Measurements from ENCODE around the gene ZNF451. TPM values are rescaled to one million over a fixed set of nuclear protein-coding genes. Genes with fewer than 3 reads are reported as not detected.

The ZNF451 gene
- total and polyA plus RNA-seq, 2 experiments from 2014 or later, result 18.9 to 61.0 TPM

DNA sequence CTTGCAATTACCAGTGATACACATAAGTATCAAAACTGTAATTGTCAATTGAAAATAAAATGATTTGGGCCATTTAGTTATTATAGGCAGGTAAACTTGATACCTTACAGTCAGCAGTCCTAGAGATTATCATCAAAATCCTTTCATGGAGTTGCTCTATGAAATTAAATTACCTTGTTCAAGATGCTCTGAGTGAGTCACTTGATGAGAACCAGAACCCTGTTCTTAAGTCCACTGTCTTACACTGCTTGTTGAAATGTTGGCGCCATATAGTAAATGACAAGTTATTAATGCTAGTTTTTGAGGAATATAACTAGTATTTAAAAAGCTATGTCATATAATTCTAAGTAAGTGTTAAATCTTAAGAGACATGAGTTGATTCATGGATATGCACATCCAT, 45.0 kb downstream of the ZNF451 start:
- DNase-seq (ENCODE audit: low read depth in 1 of 2, low spot score in 1 of 2), result no peak
- Histone ChIP-seq H3K4me1 (ENCODE audit: low read depth) (peaks cover 10% of the 10 kb centered on the region), H3K27ac (no peak overlapping the region), H3K27me3 (no peaks in the 10 kb centered on the region), H3K36me3 (peaks cover 13% of the 10 kb centered on the region), H3K4me3 (no peak overlapping the region), H3K9me3 (ENCODE audit: low read depth) (no peaks in the 10 kb centered on the region)
- TF ChIP-seq, protein P1, sequence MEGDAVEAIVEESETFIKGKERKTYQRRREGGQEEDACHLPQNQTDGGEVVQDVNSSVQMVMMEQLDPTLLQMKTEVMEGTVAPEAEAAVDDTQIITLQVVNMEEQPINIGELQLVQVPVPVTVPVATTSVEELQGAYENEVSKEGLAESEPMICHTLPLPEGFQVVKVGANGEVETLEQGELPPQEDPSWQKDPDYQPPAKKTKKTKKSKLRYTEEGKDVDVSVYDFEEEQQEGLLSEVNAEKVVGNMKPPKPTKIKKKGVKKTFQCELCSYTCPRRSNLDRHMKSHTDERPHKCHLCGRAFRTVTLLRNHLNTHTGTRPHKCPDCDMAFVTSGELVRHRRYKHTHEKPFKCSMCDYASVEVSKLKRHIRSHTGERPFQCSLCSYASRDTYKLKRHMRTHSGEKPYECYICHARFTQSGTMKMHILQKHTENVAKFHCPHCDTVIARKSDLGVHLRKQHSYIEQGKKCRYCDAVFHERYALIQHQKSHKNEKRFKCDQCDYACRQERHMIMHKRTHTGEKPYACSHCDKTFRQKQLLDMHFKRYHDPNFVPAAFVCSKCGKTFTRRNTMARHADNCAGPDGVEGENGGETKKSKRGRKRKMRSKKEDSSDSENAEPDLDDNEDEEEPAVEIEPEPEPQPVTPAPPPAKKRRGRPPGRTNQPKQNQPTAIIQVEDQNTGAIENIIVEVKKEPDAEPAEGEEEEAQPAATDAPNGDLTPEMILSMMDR (IDR thresholded peaks at IDR 0.05; ENCODE audit: low read depth, low read length), result no peak

DNA sequence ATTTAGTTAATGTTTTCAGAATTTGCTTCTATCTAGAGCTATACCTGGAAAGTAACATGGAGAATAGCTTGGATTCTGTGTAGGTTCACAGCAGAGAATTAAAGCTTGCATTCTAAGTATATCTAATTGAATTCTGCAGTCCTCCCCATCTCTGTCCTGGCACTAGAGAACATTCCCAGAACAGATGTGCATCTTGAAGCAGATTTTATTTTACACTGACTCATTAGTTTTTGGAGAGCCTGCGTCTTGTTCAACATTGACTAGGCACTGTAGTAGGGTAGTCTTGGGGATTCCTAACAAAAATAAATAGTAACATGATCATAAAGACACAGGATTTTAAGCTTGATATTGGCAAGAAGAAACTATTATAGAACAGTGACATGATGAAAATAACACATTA, 45.9 kb downstream of the ZNF451 start:
- H3K4me3 ChIP-seq, result no peak overlapping the region
- H3K36me3 ChIP-seq, result peaks cover 13% of the 10 kb centered on the region
- H3K9me3 ChIP-seq (ENCODE audit: low read depth), result no peaks in the 10 kb centered on the region
- H3K27me3 ChIP-seq, result no peaks in the 10 kb centered on the region
- no peak overlapping the region for H3K27ac ChIP-seq
- TF ChIP-seq, protein P1 (IDR thresholded peaks at IDR 0.05; ENCODE audit: low read depth, low read length), result no peak
- no peak for DNase-seq (ENCODE audit: low read depth in 1 of 2, low spot score in 1 of 2)
- peaks cover 4% of the 10 kb centered on the region for H3K4me1 ChIP-seq (ENCODE audit: low read depth)

DNA sequence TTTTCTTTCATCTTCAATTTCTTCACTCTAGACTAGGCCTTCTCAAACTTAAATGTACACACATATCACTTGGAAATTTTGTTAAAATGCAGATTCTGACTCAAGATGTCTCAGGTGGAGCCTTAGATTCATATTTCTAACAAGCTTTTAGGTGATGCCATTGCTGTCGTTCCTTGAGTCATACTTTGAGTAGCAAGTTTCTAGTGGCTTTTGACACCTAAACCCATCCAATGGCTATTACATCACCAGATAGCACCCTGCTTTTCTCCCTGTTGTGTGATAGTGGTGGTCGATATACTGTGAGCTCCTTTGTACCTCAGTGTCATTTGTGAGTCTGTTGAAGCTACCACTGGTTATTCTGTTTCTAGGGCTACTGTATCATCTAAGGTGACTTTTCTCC, 47.4 kb downstream of the ZNF451 start:
- Histone ChIP-seq H3K27me3 (no peaks in the 10 kb centered on the region), H3K36me3 (peaks cover 19% of the 10 kb centered on the region), H3K9me3 (ENCODE audit: low read depth) (no peaks in the 10 kb centered on the region), H3K4me1 (ENCODE audit: low read depth) (no peaks in the 10 kb centered on the region), H3K4me3 (no peak overlapping the region), H3K27ac (no peak overlapping the region)
- TF ChIP-seq, protein P1 (IDR thresholded peaks at IDR 0.05; ENCODE audit: low read depth, low read length), result no peak
- DNase-seq (ENCODE audit: low read depth in 1 of 2, low spot score in 1 of 2), result no peak

DNA sequence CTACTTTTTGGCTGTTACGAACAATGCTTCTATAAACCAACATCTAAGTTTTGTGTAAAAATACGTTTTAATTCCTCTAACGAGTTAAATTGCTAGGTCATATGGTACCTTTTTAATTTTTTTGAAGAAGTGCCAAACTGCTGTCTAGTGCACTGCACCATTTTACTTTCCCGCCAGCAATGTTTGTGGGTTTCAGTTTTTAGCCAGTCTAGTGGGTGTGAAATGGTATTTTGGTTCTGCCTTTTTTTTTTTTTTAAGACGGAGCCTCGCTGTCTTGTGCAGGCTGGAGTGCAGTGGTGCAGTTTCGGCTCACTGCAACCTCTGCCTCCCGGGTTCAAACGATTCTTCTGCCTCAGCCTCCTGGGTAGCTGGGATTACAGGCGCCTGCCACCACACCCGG, 48.0 kb downstream of the ZNF451 start:
- Histone ChIP-seq H3K4me1 (ENCODE audit: low read depth) (no peaks in the 10 kb centered on the region), H3K27ac (no peak overlapping the region), H3K9me3 (ENCODE audit: low read depth) (no peaks in the 10 kb centered on the region), H3K27me3 (no peaks in the 10 kb centered on the region), H3K36me3 (peaks cover 24% of the 10 kb centered on the region), H3K4me3 (no peak overlapping the region)
- DNase-seq (ENCODE audit: low read depth in 1 of 2, low spot score in 1 of 2), result no peak
- TF ChIP-seq, protein P1 (IDR thresholded peaks at IDR 0.05; ENCODE audit: low read depth, low read length), result no peak

DNA sequence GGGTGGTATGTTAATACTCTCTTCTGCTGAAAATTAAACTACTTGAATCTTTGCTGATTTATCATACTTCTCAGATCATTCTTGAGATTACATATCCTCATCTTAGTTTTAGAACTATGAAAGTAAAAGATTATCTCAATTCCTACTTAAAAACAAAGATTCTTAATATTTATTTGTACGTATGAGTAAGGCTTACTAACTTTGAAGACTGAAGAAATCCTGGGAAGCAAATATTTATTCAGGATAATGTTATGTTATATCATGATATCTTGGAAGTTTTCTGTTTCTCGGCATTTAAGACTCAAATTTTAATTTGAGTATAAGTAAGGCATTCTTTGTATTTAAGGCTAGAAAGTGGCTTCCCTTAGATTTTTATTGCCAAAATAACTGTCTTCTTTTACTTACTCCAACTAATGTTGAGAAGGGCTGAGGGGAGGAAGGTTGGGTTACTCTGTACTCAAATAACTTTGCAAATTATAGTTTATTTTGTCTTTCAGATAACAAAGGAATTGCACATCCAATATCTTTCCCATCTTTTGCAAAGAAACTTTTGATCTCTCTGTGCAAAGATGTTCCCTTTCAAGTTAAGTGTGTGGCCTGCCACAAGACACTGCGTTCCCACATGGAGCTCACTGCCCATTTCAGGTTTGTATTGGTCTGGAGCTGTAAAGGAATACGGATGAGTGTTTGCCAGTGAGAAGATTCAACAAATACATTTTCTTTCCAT, 51.6 kb downstream of the ZNF451 start:
- TF ChIP-seq, protein P1 (IDR thresholded peaks at IDR 0.05; ENCODE audit: low read depth, low read length), result no peak
- Histone ChIP-seq H3K27me3 (no peaks in the 10 kb centered on the region), H3K36me3 (peaks cover 20% of the 10 kb centered on the region), H3K27ac (no peak overlapping the region), H3K4me3 (no peak overlapping the region), H3K4me1 (ENCODE audit: low read depth) (no peaks in the 10 kb centered on the region), H3K9me3 (ENCODE audit: low read depth) (no peaks in the 10 kb centered on the region)
- no peak for DNase-seq (ENCODE audit: low read depth in 1 of 2, low spot score in 1 of 2)
